Measurements from ENCODE around the gene GSK3A.

GSK3A gene

GRCh38 chr19:42247640-42248199 is 5.3 kb upstream of the GSK3A start:
- DNase-seq: no peak

GRCh38 chr19:42246922-42247639 is 4.7 kb upstream of the GSK3A start:
- DNase-seq: peak; percentile 59

GRCh38 chr19:42246143-42246921 is 3.9 kb upstream of the GSK3A start:
- DNase-seq: peak; percentile 83

- DNase-seq: no peak
Measured at GRCh38 chr19:42245231-42245630, 2.8 kb upstream of the GSK3A start.

GRCh38 chr19:42244347-42245220 is 2.2 kb upstream of the GSK3A start:
- DNase-seq: peak; percentile 93

- no peak for DNase-seq
Measured at GRCh38 chr19:42242069-42242511, 312 bp downstream of the GSK3A start.

- no peak for DNase-seq
Measured at GRCh38 chr19:42241279-42241678, 1.1 kb downstream of the GSK3A start.

- no peak for DNase-seq
Measured at GRCh38 chr19:42239544-42240220, 2.7 kb downstream of the GSK3A start.

- no peak for DNase-seq
Measured at GRCh38 chr19:42235181-42235580, 7.2 kb downstream of the GSK3A start.

- no peak for DNase-seq
Measured at GRCh38 chr19:42234364-42234763, 8.0 kb downstream of the GSK3A start.

- no peak for DNase-seq
Measured at GRCh38 chr19:42233678-42234292, 8.6 kb downstream of the GSK3A start.

GRCh38 chr19:42233106-42233505 is 9.3 kb downstream of the GSK3A start:
- DNase-seq: no peak

- no peak for DNase-seq
Measured at GRCh38 chr19:42232435-42232834, 10.0 kb downstream of the GSK3A start.

GRCh38 chr19:42230571-42230970 is 11.8 kb downstream of the GSK3A start:
- DNase-seq: no peak

- no peak for DNase-seq
Measured at GRCh38 chr19:42229855-42230351, 12.5 kb downstream of the GSK3A start.

GRCh38 chr19:42229301-42229854 is 13.0 kb downstream of the GSK3A start:
- no peak for DNase-seq

- DNase-seq: no peak
Measured at GRCh38 chr19:42228641-42229040, 13.8 kb downstream of the GSK3A start.

- DNase-seq: no peak
Measured at GRCh38 chr19:42226886-42227285, 15.5 kb downstream of the GSK3A start.

- DNase-seq: no peak
Measured at GRCh38 chr19:42225718-42226292, 16.6 kb downstream of the GSK3A start.

- DNase-seq: no peak
Measured at GRCh38 chr19:42224940-42225717, 17.3 kb downstream of the GSK3A start.

All from fibroblast of upper back skin (primary cell).